ENCODE measurements around the gene MSANTD1. TPM values are rescaled to one million over a fixed set of nuclear protein-coding genes. Genes with fewer than 3 reads are reported as not detected.

MSANTD1 gene
- total RNA-seq, 4 donors from 2014 or later = 2.0 to 4.9 (median 2.4) TPM

DNA sequence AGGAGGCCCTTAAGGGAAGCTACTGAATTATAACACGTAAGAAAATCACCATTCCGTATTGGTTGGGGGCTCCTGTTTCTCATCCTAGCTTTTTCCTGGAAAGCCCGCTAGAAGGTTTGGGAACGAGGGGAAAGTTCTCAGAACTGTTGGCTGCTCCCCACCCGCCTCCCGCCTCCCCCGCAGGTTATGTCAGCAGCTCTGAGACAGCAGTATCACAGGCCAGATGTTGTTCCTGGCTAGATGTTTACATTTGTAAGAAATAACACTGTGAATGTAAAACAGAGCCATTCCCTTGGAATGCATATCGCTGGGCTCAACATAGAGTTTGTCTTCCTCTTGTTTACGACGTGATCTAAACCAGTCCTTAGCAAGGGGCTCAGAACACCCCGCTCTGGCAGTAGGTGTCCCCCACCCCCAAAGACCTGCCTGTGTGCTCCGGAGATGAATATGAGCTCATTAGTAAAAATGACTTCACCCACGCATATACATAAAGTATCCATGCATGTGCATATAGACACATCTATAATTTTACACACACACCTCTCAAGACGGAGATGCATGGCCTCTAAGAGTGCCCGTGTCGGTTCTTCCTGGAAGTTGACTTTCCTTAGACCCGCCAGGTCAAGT is 6.9 kb upstream of the MSANTD1 start:
- intact Hi-C loops (cut with DNase I) = no loop called here
- Histone ChIP-seq H3K4me1 (peaks cover 0 to 11% of the 10 kb centered on the region in 2 donors), H3K9me3 (no peaks in the 10 kb centered on the region), H3K4me3 (replicated peaks in 1 of 3) (no peak overlapping the region), H3K27me3 (no peaks in the 10 kb centered on the region), H3K27ac (no peak overlapping the region), H3K36me3 (peaks cover 24 to 29% of the 10 kb centered on the region in 2 donors)
- no peak for TF ChIP-seq POLR2A (IDR thresholded peaks at IDR 0.05)
- no peak for TF ChIP-seq CTCF (IDR thresholded peaks at IDR 0.05)
- 88 to 91% methylated on average over 17 of the region's 17 CpGs for WGBS, 2 donors
- DNase-seq = no peak

- intact Hi-C loops (cut with DNase I) = no loop called here
- H3K27me3 ChIP-seq = no peaks in the 10 kb centered on the region
- H3K9me3 ChIP-seq = no peaks in the 10 kb centered on the region
- TF ChIP-seq POLR2A (IDR thresholded peaks at IDR 0.05) = no peak
- no peak for TF ChIP-seq CTCF (IDR thresholded peaks at IDR 0.05)
- peaks cover 0 to 11% of the 10 kb centered on the region in 2 donors for H3K4me1 ChIP-seq
- no peak overlapping the region for H3K27ac ChIP-seq
- no peak overlapping the region for H3K4me3 ChIP-seq (replicated peaks in 1 of 3)
- H3K36me3 ChIP-seq = peaks cover 21 to 29% of the 10 kb centered on the region in 2 donors
- DNase-seq = peak; percentile 65 to 72
- 46 to 70% methylated on average over 11 to 21 of the region's 23 CpGs for WGBS, 2 donors
Observed at GRCh38 chr4:3243136-3243780, 5.7 kb upstream of the MSANTD1 start.

GRCh38 chr4:3244002-3244401 is 5.0 kb upstream of the MSANTD1 start:
- DNase-seq = no peak
- WGBS, 2 donors = 50 to 60% methylated on average over 1 of the region's 1 CpG
- TF ChIP-seq CTCF (IDR thresholded peaks at IDR 0.05) = no peak
- no peak for TF ChIP-seq POLR2A (IDR thresholded peaks at IDR 0.05)
- H3K27ac ChIP-seq = no peak overlapping the region
- peaks cover 19 to 26% of the 10 kb centered on the region in 2 donors for H3K36me3 ChIP-seq
- H3K4me1 ChIP-seq = peaks cover 0 to 11% of the 10 kb centered on the region in 2 donors
- H3K4me3 ChIP-seq (replicated peaks in 1 of 3) = no peak overlapping the region
- no peaks in the 10 kb centered on the region for H3K9me3 ChIP-seq
- intact Hi-C loops (cut with DNase I) = no loop called here
- no peaks in the 10 kb centered on the region for H3K27me3 ChIP-seq

GRCh38 chr4:3244747-3245146 is 4.2 kb upstream of the MSANTD1 start:
- Histone ChIP-seq H3K36me3 (peaks cover 12 to 19% of the 10 kb centered on the region in 2 donors), H3K27ac (no peak overlapping the region), H3K4me3 (replicated peaks in 1 of 3) (no peak overlapping the region), H3K9me3 (no peaks in the 10 kb centered on the region), H3K27me3 (no peaks in the 10 kb centered on the region), H3K4me1 (peaks cover 0 to 11% of the 10 kb centered on the region in 2 donors)
- intact Hi-C loops (cut with DNase I) = no loop called here
- no peak for TF ChIP-seq CTCF (IDR thresholded peaks at IDR 0.05)
- no peak for TF ChIP-seq POLR2A (IDR thresholded peaks at IDR 0.05)
- DNase-seq = no peak
- WGBS, 2 donors = 87 to 89% methylated on average over 7 to 9 of the region's 9 CpGs

DNA sequence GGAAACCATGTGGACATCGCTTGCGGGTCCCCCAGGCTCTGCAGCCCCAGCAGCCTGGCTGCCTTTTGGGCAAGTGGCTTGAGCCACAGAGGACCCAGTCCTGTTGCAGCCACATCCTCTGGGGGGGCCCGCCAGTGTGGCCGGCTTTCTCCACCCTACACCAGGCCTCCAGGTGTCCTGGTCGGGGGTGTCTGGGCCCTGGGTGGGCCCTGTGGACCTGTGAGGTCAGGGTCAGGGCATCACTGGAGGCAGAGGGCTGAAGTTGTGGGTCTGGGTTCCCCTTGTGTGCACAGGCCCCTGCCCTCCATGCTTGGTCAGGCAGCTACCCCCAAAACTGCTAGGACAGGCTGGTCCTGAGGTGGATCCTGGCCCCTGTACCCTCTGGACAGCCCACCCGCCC is 3.3 kb upstream of the MSANTD1 start:
- TF ChIP-seq CTCF (IDR thresholded peaks at IDR 0.05) (no peak), POLR2A (IDR thresholded peaks at IDR 0.05) (no peak)
- H3K27me3 ChIP-seq = no peaks in the 10 kb centered on the region
- H3K4me3 ChIP-seq (replicated peaks in 1 of 3) = no peak overlapping the region
- no peak overlapping the region for H3K27ac ChIP-seq
- no peak for DNase-seq
- intact Hi-C loops (cut with DNase I) = no loop called here
- H3K36me3 ChIP-seq = peaks cover 6 to 9% of the 10 kb centered on the region in 2 donors
- no peaks in the 10 kb centered on the region for H3K9me3 ChIP-seq
- H3K4me1 ChIP-seq = peaks cover 6 to 18% of the 10 kb centered on the region in 2 donors
- 93 to 94% methylated on average over 3 to 6 of the region's 6 CpGs for WGBS, 2 donors

Data from thyroid gland (tissue), 4 donors.